H1 (cell line): Measurements from ENCODE around the gene HOXA10. TPM values are rescaled to one million over a fixed set of nuclear protein-coding genes. Genes with fewer than 3 reads are reported as not detected.

Experiments
- CTCF ChIA-PET: fragments of 300-600 bp; sonication (Branson Sonifier 250); formaldehyde crosslinking; loops from one replicate; lab custom pipeline; 2021; ENCODE audit not compliant: partially characterized antibody; lab: Charles Lee
- POLR2A ChIA-PET: fragments of 300-600 bp; sonication (Branson Sonifier 250); formaldehyde crosslinking; loops from one replicate; lab custom pipeline; 2021; ENCODE audit warnings: inconsistent platforms; ENCODE audit not compliant: partially characterized antibody; lab: Charles Lee
- DNase-seq, 2 experiments: peaks; one replicate each; pipeline versions ENCODE4 v3.0.0 to v3.0.0-alpha.2; 2010 to 2022; ENCODE audit warnings: low spot score in 2 of 2, low read depth in 1 of 2, mixed read lengths in 1 of 2
- FAIRE-seq: peaks from 2 replicates; lab custom pipeline; 2011; peaks lifted over from hg19 to GRCh38; lab: Jason Lieb, UNC
- H2AFZ ChIP-seq: 2 replicates; pipeline ENCODE4 v1.8.1; 2012; ENCODE audit warnings: low read length, inconsistent platforms
- H2AK5ac ChIP-seq: 2 replicates; pipeline ENCODE4 v1.6.1; 2013; ENCODE audit warnings: low read depth, low read length
- H2BK120ac ChIP-seq: replicated peaks from 2 replicates; pipeline ENCODE3; 2013; ENCODE audit warnings: low read depth, low read length, inconsistent platforms
- H2BK12ac ChIP-seq: 2 replicates; pipeline ENCODE4 v1.6.1; 2013; ENCODE audit warnings: low read depth, low read length
- H2BK15ac ChIP-seq: 2 replicates; pipeline ENCODE4 v1.6.1; 2013; ENCODE audit warnings: low read length
- H2BK20ac ChIP-seq: 2 replicates; pipeline ENCODE4 v1.6.1; 2013; ENCODE audit warnings: low read length
- H2BK5ac ChIP-seq: 2 replicates; pipeline ENCODE4 v1.6.1; 2013; ENCODE audit warnings: low read depth, low read length
- H3K14ac ChIP-seq: 2 replicates; pipeline ENCODE4 v1.6.1; 2013; ENCODE audit warnings: inconsistent platforms; ENCODE audit not compliant: insufficient read length
- H3K18ac ChIP-seq: 2 replicates; pipeline ENCODE4 v1.6.1; 2013; ENCODE audit warnings: low read length; ENCODE audit errors: extremely low read depth
- H3K23ac ChIP-seq: 2 replicates; pipeline ENCODE4 v1.6.1; 2013; ENCODE audit warnings: inconsistent platforms; ENCODE audit not compliant: insufficient read length
- H3K23me2 ChIP-seq: 2 replicates; pipeline ENCODE4 v1.6.1; 2013; ENCODE audit warnings: low read depth, low read length
- H3K27ac ChIP-seq: 2 replicates; pipeline ENCODE4 v1.6.1; 2011; ENCODE audit warnings: low read depth, low read length, inconsistent platforms
- H3K27me3 ChIP-seq, 4 experiments: replicated peaks in 1 of 4; 1 replicate in 1 of 4; 2 replicates in 3 of 4; pipeline versions ENCODE4 v1.6.1 to v1.8.1; 2011 to 2013; ENCODE audit warnings: low read length in 3 of 4, mild to moderate bottlenecking in 3 of 4, inconsistent platforms in 2 of 4, mixed read lengths in 2 of 4, moderate library complexity in 1 of 4; ENCODE audit not compliant: control insufficient read depth in 3 of 4, insufficient read depth in 3 of 4; ENCODE audit errors: extremely low read depth in 1 of 4
- H3K36me3 ChIP-seq, 4 experiments: 2 replicates each; pipeline versions ENCODE4 v1.6.1 to v1.8.1; 2011 to 2013; ENCODE audit warnings: mild to moderate bottlenecking in 4 of 4, low read length in 3 of 4, moderate library complexity in 2 of 4, control low read depth in 1 of 4, inconsistent platforms in 1 of 4; ENCODE audit not compliant: insufficient read depth in 4 of 4, control insufficient read depth in 2 of 4
- H3K4ac ChIP-seq: replicated peaks from 2 replicates; pipeline ENCODE3; 2013; ENCODE audit warnings: low read length, low read depth, mixed read lengths, inconsistent platforms; ENCODE audit not compliant: insufficient read length
- H3K4me1 ChIP-seq, 4 experiments: replicated peaks in 1 of 4; 1 replicate in 1 of 4; 2 replicates in 3 of 4; pipeline versions ENCODE4 v1.6.1 to v1.8.1; 2011 to 2013; ENCODE audit warnings: low read length in 3 of 4, inconsistent platforms in 2 of 4, mixed read lengths in 1 of 4; ENCODE audit not compliant: insufficient read depth in 4 of 4, control insufficient read depth in 3 of 4
- H3K4me2 ChIP-seq, 2 experiments: 2 replicates each; pipeline versions ENCODE4 v1.6.1 to v1.8.1; 2011 to 2013; ENCODE audit warnings: low read depth in 2 of 2, low read length in 2 of 2, control low read depth in 1 of 2, inconsistent platforms in 1 of 2, mild to moderate bottlenecking in 1 of 2; ENCODE audit not compliant: insufficient read depth in 1 of 2
- H3K4me3 ChIP-seq, 4 experiments: fragments of 200-600, 300-600 bp in 1 of 4; sonication (generic), shearing (Covaris generic), sonication (Bioruptor Twin) in 1 of 4; 2 replicates each; pipeline versions ENCODE4 v1.5.1 to v1.8.1; 2011 to 2016; ENCODE audit warnings: low read length in 4 of 4, low read depth in 3 of 4, control low read depth in 2 of 4, inconsistent platforms in 2 of 4, mild to moderate bottlenecking in 2 of 4, mixed read lengths in 1 of 4, moderate library complexity in 1 of 4; ENCODE audit not compliant: insufficient read depth in 2 of 4; ENCODE audit errors: extremely low read depth in 1 of 4
- H3K56ac ChIP-seq: replicated peaks from 2 replicates; pipeline ENCODE3; 2013; ENCODE audit warnings: low read depth, mild to moderate bottlenecking, mixed read lengths, low read length, inconsistent platforms; ENCODE audit not compliant: insufficient read length
- H3K79me1 ChIP-seq: 2 replicates; pipeline ENCODE4 v1.6.1; 2013; ENCODE audit warnings: low read depth, low read length, control low read depth
- H3K79me2 ChIP-seq, 2 experiments: 2 replicates each; pipeline versions ENCODE4 v1.6.1 to v1.8.1; 2012 to 2013; ENCODE audit warnings: low read length in 2 of 2, mild to moderate bottlenecking in 2 of 2, inconsistent platforms in 1 of 2; ENCODE audit not compliant: insufficient read depth in 2 of 2, control insufficient read depth in 1 of 2
- H3K9ac ChIP-seq, 4 experiments: replicated peaks in 1 of 4; 1 replicate in 1 of 4; 2 replicates in 3 of 4; pipeline versions ENCODE4 v1.6.1 to v1.8.1; 2011 to 2013; ENCODE audit warnings: low read depth in 3 of 4, low read length in 3 of 4, control low read depth in 2 of 4, mild to moderate bottlenecking in 2 of 4, moderate library complexity in 2 of 4, inconsistent platforms in 1 of 4; ENCODE audit errors: extremely low read depth in 1 of 4
- H3K9me3 ChIP-seq, 2 experiments: 2 replicates each; pipeline versions ENCODE4 v1.6.1 to v1.8.1; 2012 to 2013; ENCODE audit warnings: mild to moderate bottlenecking in 2 of 2, moderate library complexity in 2 of 2, control low read depth in 1 of 2, inconsistent platforms in 1 of 2, low read depth in 1 of 2, low read length in 1 of 2, mixed read lengths in 1 of 2; ENCODE audit not compliant: insufficient read depth in 2 of 2
- H4K20me1 ChIP-seq, 2 experiments: replicated peaks in 1 of 2; 2 replicates each; pipeline versions ENCODE3 to v1.8.1; 2011 to 2013; ENCODE audit warnings: inconsistent platforms in 2 of 2, low read length in 2 of 2, mild to moderate bottlenecking in 1 of 2; ENCODE audit not compliant: insufficient read depth in 2 of 2, control insufficient read depth in 1 of 2
- H4K5ac ChIP-seq: 2 replicates; pipeline ENCODE4 v1.6.1; 2013; ENCODE audit warnings: low read length, low read depth, mixed read lengths, inconsistent platforms; ENCODE audit not compliant: insufficient read length
- H4K8ac ChIP-seq: 2 replicates; pipeline ENCODE4 v1.8.0; 2013; ENCODE audit warnings: mild to moderate bottlenecking, moderate library complexity, low read length, inconsistent platforms; ENCODE audit not compliant: insufficient read depth; ENCODE audit errors: extremely low read depth
- H4K91ac ChIP-seq: replicated peaks from 2 replicates; pipeline ENCODE3; 2013; ENCODE audit warnings: low read length, mixed read lengths, inconsistent platforms; ENCODE audit not compliant: insufficient read length
- CBX8 ChIP-seq: fragments of 300-800, 300-1000 bp; sonication (generic); IDR thresholded peaks from 2 replicates; pipeline ENCODE4 v1.7.1; 2016; ENCODE audit warnings: low read depth, low read length, borderline replicate concordance
- CHD1 ChIP-seq: IDR thresholded peaks from 2 replicates; pipeline ENCODE4 v1.6.1; 2012; ENCODE audit warnings: low read depth, low read length, improper control_type of control experiment
- CHD2 ChIP-seq: IDR thresholded peaks from 2 replicates; pipeline ENCODE4 v1.6.1; 2012; ENCODE audit warnings: low read length, improper control_type of control experiment
- EGR1 ChIP-seq: IDR thresholded peaks from 2 replicates; pipeline ENCODE4 v1.6.1; 2011; ENCODE audit warnings: low read depth, low read length, borderline replicate concordance
- JUND ChIP-seq: IDR thresholded peaks from 2 replicates; pipeline ENCODE4 v1.6.1; 2011; ENCODE audit warnings: mild to moderate bottlenecking, improper control_type of control experiment, low read length
- NANOG ChIP-seq: IDR thresholded peaks from 2 replicates; pipeline ENCODE4 v1.6.1; 2011; ENCODE audit warnings: low read length, low read depth, mild to moderate bottlenecking, inconsistent platforms; ENCODE audit not compliant: insufficient read depth, poor library complexity, severe bottlenecking
- SIN3A ChIP-seq, 2 experiments: IDR thresholded peaks in 1 of 2; conservative IDR thresholded peaks in 1 of 2; 2 replicates each; pipeline ENCODE4 v1.6.1; 2011 to 2012; ENCODE audit warnings: low read length in 2 of 2, improper control_type of control experiment in 1 of 2, low read depth in 1 of 2, mild to moderate bottlenecking in 1 of 2
- SIX5 ChIP-seq: IDR thresholded peaks from 2 replicates; pipeline ENCODE4 v1.6.1; 2011; ENCODE audit warnings: mild to moderate bottlenecking, low read depth, low read length
- SP1 ChIP-seq: IDR thresholded peaks from 2 replicates; pipeline ENCODE4 v1.6.1; 2011; ENCODE audit warnings: low read depth, low read length
- SRF ChIP-seq: IDR thresholded peaks from 2 replicates; pipeline ENCODE4 v1.6.1; 2011; ENCODE audit warnings: mild to moderate bottlenecking, low read depth, low read length, moderate library complexity
- SUZ12 ChIP-seq: fragments of 200-600 bp; sonication (generic); IDR thresholded peaks from 2 replicates; pipeline ENCODE4 v1.6.1; 2012; ENCODE audit warnings: mild to moderate bottlenecking, inconsistent platforms, low read length, moderate library complexity, mixed read lengths
- TBP ChIP-seq: IDR thresholded peaks from 2 replicates; pipeline ENCODE4 v1.6.1; 2011; ENCODE audit warnings: low read depth, low read length, improper control_type of control experiment
- TEAD4 ChIP-seq: IDR thresholded peaks from 2 replicates; pipeline ENCODE4 v1.6.1; 2012; ENCODE audit warnings: low read depth, low read length, inconsistent platforms, mixed read lengths
- YY1 ChIP-seq: IDR thresholded peaks from 2 replicates; pipeline ENCODE4 v1.6.1; 2011; ENCODE audit warnings: low read depth, mild to moderate bottlenecking, low read length
- WGBS, 2 experiments: shearing (Covaris generic) in 1 of 2; methylation state at CpG; one replicate each; pipeline versions ENCODE4 v1.1.6 to v1.1.7; 2013 to 2015; ENCODE audit warnings: low lambda C conversion rate in 2 of 2, mixed read lengths in 2 of 2, inconsistent platforms in 1 of 2, low coverage in 1 of 2, missing lambda C conversion rate in 1 of 2; ENCODE audit not compliant: insufficient replicate concordance in 2 of 2, insufficient coverage in 1 of 2, insufficient read length in 1 of 2; ENCODE audit errors: extremely low coverage in 1 of 2, missing lambda C conversion rate in 1 of 2; 5-methylcytosine and 5-hydroxymethylcytosine counted together
- polyA plus RNA-seq, 7 experiments: library from polyadenylated mRNA; depleted of rRNA in 3 of 7; stranded (reverse) in 5 of 7; unstranded in 2 of 7; fragments of >200 nt in 5 of 7; fragments of 200-250 nt in 2 of 7; gene quantifications; 1 replicate in 5 of 7; 2 replicates in 1 of 7; 4 replicates in 1 of 7; pipeline versions ENCODE4 v1.2.1 to v1.2.3, GENCODE V29; 2011 to 2013; ENCODE audit warnings: missing spikeins in 2 of 7, mixed read lengths in 2 of 7
- total RNA-seq: library from RNA; stranded (reverse); fragmentation: NEBNext Ultra II Directional; extraction: Animal tissue kit (Norgen Biotek cat#: 25700); gene quantifications from 2 replicates; pipeline ENCODE4 v1.2.1, GENCODE V29; 2021

Gene HOXA10
- total and polyA plus RNA-seq, 2 of the 8 experiments (the other 6 are each of a cell fraction or from before 2014, with no cell fraction given) = not detected

GRCh38 chr7:27171325-27171636, 2.8 kb downstream of the HOXA10 start:
- no peaks in the 10 kb centered on the region for H3K79me2 ChIP-seq
- 8% methylated on average over 8 of the region's 8 CpGs; no CpG with 5 or more reads in 1 of the 2 experiments for WGBS, 2 experiments
- H2BK20ac ChIP-seq = no peak overlapping the region
- H2AFZ ChIP-seq = no peak overlapping the region
- TF ChIP-seq NANOG (no peak), CBX8 (no peak), SIN3A (conservative IDR thresholded peaks at IDR 0.05 in 1 of 2, IDR thresholded peaks at IDR 0.05 in 1 of 2; ENCODE audit: low read depth in 1 of 2, low read length in 2 of 2) (no peak), EGR1 (no peak), YY1 (no peak), SUZ12 (no peak; the same call in 1 of the 2 replicates), SIX5 (no peak), CHD1 (no peak), CHD2 (no peak), SRF (no peak), TBP (no peak), TEAD4 (no peak), SP1 (no peak), JUND (no peak)
- H3K56ac ChIP-seq = no peak overlapping the region
- H3K36me3 ChIP-seq = peaks cover 0 to 19% (median 0%) of the 10 kb centered on the region in 4 experiments; a peak in 1 of 8 replicates
- no peak overlapping the region for H3K23ac ChIP-seq
- H3K79me1 ChIP-seq = no peaks in the 10 kb centered on the region
- H4K8ac ChIP-seq = no peak overlapping the region
- H4K20me1 ChIP-seq = peaks cover 37 to 56% of the 10 kb centered on the region in 2 experiments
- no peak overlapping the region for H4K91ac ChIP-seq
- POLR2A ChIA-PET = no interaction called here
- no peaks in the 10 kb centered on the region; a peak in 1 of 4 replicates for H3K9me3 ChIP-seq
- H2BK12ac ChIP-seq = no peak overlapping the region
- no peak overlapping the region for H2BK15ac ChIP-seq
- no peak overlapping the region for H3K4ac ChIP-seq
- FAIRE-seq = no peak
- H3K27me3 ChIP-seq = peaks cover 95 to 100% (median 100%) of the 10 kb centered on the region in 4 experiments
- no peak overlapping the region for H3K27ac ChIP-seq
- no peak overlapping the region for H3K4me2 ChIP-seq
- peak in 1 of 2 experiments; percentile 48 for DNase-seq
- no peak overlapping the region for H2BK5ac ChIP-seq
- H2AK5ac ChIP-seq = no peak overlapping the region
- H3K14ac ChIP-seq = no peak overlapping the region
- H3K4me3 ChIP-seq = no peak overlapping the region
- H4K5ac ChIP-seq = no peak overlapping the region
- CTCF ChIA-PET = interaction anchor here (1.3 to 5.4 kb wide), 4 partner anchors 10 to 27 kb away, joined by 3 to 20 read pairs (median 8); partner anchors contain the start of gene HOXA5
- peaks cover 4 to 11% (median 5%) of the 10 kb centered on the region in 4 experiments; a peak in 5 of 7 replicates for H3K4me1 ChIP-seq
- no peak overlapping the region for H3K9ac ChIP-seq
- no peak overlapping the region for H3K18ac ChIP-seq
- no peak overlapping the region for H2BK120ac ChIP-seq
- no peaks in the 10 kb centered on the region; the same call in 1 of the 2 replicates for H3K23me2 ChIP-seq
